Measurements from ENCODE around the gene C9orf153. TPM values are rescaled to one million over a fixed set of nuclear protein-coding genes. Genes with fewer than 3 reads are reported as not detected.
A peak's percentile ranks its signal among the peaks of the same experiment; 100 is the strongest.

The C9orf153 gene
- total RNA-seq, 1 experiment from 2014 or later: not detected

GRCh38 chr9:86187121-86187520 is 72.3 kb downstream of the C9orf153 start:
- peak; percentile 21 for DNase-seq (ENCODE audit: low read depth)

- no peak for DNase-seq (ENCODE audit: low read depth)
Observed at GRCh38 chr9:86186696-86187095, 72.8 kb downstream of the C9orf153 start.

- DNase-seq (ENCODE audit: low read depth): peak; percentile 60
Observed at GRCh38 chr9:86185872-86186271, 73.6 kb downstream of the C9orf153 start.

GRCh38 chr9:86184138-86184524 is 75.3 kb downstream of the C9orf153 start:
- no peak for DNase-seq (ENCODE audit: low read depth)

- DNase-seq (ENCODE audit: low read depth): peak; percentile 56
Observed at GRCh38 chr9:86183229-86184137, 76.0 kb downstream of the C9orf153 start.

DNA sequence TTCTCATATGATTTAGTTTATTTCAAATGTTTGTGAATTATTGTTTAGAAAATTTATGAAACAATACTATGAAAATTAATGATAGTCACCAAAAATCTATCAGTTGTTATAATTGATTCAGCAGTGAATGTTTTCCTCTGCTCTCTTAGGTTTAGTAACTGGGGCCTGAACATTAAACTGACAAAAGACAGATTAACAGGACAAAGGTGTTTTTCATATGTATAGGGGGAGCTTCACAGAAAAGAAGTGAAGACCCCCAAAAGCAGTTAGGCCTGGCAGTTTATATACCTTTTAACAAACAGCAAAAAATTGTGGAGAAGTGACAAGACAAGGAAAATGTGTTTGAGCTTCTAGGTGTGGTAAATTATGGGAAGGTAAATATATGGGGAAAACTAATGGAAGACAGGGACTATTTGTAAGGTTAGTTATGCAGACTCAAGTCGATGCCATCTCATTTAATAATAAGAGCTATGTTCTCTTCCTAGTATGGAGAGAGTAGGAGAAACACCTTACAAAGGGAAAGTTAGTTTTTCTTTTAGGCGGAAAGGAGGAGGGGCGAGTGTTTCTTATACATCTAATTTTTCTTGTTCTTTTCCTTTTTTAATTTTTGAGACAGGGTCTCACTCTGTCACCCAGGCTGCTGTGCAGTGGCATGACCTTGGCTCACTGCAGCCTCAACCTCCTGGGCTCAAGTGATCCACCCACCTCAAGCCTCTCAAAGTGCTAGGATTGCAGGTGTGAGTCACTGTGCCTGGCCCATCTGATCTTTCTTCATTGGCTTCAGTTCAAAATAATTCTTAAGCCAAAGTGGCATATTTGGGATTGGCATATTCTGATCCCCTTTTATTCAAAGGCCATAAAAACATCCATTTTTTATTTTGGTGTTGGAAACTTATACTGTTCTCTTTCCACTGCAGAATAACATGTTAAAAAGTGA is 77.8 kb downstream of the C9orf153 start:
- peak; percentile 65 for DNase-seq (ENCODE audit: low read depth)

DNA sequence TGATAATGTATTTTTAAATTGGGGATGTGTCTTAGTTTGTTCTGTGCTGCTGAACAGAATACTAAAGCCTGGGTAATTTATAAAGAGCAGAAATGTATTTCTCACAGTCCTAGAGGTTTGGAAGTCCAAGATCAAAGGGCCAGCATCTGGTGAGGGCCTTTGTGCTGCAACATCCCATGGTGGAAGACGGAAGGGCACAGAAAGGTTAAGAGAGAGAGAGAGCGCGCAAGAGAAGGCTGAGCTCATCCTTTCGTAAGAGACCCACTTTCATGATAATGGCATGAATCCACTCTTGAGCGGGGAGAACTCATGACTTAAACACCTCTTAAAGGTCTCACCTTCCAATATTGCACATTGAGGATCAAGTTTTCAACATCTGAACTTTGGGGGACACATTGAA is 81.0 kb downstream of the C9orf153 start:
- DNase-seq (ENCODE audit: low read depth): no peak

GRCh38 chr9:86177995-86178394 is 81.5 kb downstream of the C9orf153 start:
- no peak for DNase-seq (ENCODE audit: low read depth)

GRCh38 chr9:86176468-86176867 is 83.0 kb downstream of the C9orf153 start:
- peak; percentile 97 for DNase-seq (ENCODE audit: low read depth)

DNA sequence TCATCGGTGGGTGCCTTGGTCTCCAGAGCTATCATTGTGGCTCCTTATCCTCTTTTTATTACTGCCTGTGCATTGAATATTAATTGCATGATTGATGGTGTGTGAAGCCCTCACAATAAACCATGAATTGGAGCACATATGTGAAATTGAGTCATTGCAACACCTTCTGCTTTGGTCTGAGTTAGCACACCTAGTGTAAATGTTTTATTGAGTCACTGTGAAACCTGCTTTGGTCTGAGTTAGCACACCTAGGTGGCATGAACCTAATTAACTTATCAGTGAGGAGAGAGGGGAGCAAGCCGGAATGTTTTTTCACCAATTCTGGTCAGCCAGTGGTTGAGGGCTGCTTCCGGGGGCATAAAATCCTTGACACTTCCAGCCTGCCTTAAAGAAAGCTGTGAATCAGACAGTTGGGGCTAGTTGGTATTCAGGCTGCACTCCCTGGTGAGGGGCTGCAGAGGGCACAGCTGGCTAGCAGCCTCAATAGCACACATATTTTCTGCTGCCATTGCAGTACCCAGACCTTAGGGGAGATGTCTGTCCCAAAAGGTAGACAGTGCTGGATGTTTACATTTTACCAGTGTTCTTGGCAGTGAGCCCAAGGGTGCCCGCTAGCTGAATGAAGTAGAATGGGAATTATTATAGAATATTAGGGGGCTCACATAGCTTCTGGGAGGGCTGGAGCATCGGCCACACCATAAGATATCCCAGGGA is 83.6 kb downstream of the C9orf153 start:
- DNase-seq (ENCODE audit: low read depth): peak; percentile 84

GRCh38 chr9:86175223-86175622 is 84.2 kb downstream of the C9orf153 start:
- DNase-seq (ENCODE audit: low read depth): peak; percentile 42

Other genes with a start within 250 kb of the C9orf153 start
- 40.6 and 66.3 TPM in 2 replicates for gene GOLM1, start 160.1 kb downstream of the C9orf153 start, total RNA-seq (2014; rRNA removed; shearing (Covaris generic))
- gene ISCA1, start 22.9 kb upstream of the C9orf153 start, total RNA-seq (2014; rRNA removed; shearing (Covaris generic)): 53.5 and 62.6 TPM in 2 replicates
- 15.4 and 21.3 TPM in 2 replicates for gene TUT7, start 94.8 kb upstream of the C9orf153 start, total RNA-seq (2014; rRNA removed; shearing (Covaris generic))